GM12892 (cell line): ENCODE data around the gene EVX2.

Source experiments
- DNase-seq: peaks from one replicate; pipeline ENCODE4 v3.0.0; 2011; ENCODE audit not compliant: insufficient read length
- FAIRE-seq: peaks from 2 replicates; lab custom pipeline; 2011; peaks lifted over from hg19 to GRCh38; lab: Jason Lieb, UNC
- POLR2A ChIP-seq: IDR thresholded peaks from 2 replicates; pipeline ENCODE4 v1.6.1; 2011; ENCODE audit warnings: low read depth, low read length, control low read depth
- POLR2AphosphoS5 ChIP-seq: IDR thresholded peaks from 2 replicates; pipeline ENCODE4 v1.6.1; 2011; ENCODE audit warnings: low read depth, low read length, control low read depth
- TAF1 ChIP-seq: IDR thresholded peaks from 2 replicates; pipeline ENCODE4 v1.6.1; 2011; ENCODE audit warnings: low read depth, mild to moderate bottlenecking, control low read depth, low read length, borderline replicate concordance

EVX2 gene

DNA sequence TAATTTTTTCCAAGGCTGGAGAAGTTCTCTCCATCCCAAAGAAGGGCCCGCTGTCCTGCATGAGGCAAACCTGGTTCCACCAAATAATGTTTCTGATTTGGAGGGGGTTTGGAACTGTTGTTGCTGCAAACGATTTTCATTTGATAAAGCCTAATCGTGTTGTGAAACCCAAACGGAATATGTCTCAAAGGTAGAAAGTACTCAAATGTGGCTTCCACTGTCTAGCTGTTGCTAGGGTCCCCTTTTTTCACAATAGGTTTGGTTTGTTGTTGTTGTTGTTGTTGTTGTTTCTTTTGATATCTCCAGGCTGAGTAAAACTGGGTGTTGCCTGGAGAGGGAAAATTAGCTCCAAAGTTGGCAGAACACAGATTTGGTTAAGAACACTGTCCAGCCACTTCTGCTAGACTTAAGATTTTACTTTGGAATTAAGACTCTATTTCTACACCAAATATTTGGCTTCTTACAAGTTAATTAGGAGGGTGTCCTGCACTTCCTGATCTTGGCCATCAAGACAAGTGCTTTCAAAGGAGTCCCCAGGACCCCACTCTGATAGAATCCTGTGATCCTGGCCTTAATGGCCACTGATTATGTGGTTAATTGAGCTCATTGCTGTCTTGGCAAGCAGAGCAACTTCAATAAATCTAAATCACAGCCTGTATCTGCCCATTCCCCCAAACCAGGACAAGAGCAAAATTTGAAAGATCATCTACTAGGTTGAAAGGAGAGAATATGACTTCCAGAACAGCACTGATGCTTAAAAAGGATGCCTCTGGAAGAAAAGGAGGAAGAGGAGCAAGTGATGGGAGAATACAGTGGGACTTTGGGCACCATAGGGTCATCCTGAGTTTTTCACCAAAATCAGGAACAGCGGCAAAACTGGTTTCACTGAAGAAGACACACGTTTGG, 5.4 kb upstream of the EVX2 start:
- no peak for FAIRE-seq
- TF ChIP-seq TAF1: no peak
- TF ChIP-seq POLR2A: no peak
- no peak for TF ChIP-seq POLR2AphosphoS5
- no peak for DNase-seq

DNA sequence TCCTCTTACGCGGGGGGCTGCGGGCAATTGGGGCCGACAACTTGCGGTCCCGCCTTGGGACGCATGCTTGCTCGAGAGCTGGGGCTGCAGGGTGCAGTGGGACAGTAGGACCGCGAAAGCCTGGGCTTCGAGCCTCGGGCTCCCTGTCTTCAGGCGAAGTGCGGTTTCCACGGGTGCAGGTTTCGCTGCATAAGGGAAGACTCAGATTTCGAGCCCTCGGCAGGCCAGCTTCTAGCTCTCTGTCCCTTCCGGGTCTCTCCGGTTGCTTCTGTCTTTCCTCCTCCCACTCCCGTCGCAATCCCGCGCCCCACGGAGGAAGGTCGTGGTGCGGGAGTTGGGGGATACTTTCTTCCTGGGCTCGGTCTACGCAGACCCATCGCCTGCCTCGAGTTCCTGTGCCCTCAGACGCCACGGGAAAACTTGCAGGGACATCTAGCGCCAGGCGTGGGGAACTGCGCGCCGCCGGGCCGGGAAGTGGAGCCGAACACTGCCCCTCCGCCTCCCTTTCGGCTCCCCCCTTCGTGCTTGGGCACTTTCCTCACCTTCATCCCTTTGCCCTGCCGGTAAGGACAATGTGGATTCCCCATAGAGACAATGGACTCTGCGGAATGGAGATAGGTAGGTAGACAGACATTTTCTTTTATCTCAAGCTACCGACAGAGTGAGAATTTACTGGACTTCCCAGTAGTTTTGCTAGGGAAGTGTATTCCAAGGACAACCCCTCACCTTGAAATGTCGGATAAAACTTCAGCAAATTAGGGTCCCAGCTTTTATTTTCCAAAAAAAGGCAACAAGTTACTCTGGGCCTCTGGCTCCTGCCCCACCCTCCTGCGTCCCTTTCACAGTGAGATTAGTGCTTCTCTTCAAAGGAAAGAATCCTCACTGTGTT, 4.5 kb upstream of the EVX2 start:
- DNase-seq: no peak
- TF ChIP-seq POLR2AphosphoS5 (no peak), TAF1 (no peak), POLR2A (no peak)
- peak; percentile 42 for FAIRE-seq

DNA sequence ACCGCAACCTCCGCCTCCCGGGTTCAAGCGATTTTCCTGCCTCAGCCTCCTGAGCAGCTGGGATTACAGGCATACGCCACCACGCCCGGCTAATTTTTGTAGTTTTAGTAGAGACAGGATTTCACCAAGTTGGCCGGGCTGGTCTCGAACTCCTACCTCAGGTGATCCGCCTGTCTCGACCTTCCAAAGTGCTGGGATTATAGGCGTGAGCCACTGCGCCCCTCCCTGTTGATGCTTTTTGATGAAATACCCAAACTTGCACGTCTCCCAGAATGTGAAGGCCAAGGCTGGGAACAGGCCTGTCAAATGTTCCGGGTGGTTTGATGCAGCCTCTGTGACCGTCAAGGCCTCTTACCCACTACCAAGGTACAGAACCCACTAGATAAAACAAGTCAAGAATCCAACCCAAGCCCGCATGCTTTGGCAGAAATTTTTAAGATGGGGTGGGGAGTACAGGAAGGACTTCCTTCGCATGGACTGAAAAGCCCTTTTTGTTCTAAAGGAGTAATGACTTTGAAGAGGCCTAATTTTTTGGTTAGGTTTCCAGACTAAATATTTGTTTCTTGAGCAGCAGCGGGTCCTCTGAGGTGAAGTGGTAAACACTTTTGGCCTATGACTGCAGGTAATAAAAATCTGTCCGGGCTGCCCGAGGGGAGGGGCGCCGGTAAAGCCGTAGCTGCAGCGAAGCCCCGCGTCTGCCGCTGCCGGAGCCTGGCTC, 3.7 kb upstream of the EVX2 start:
- FAIRE-seq: no peak
- no peak for DNase-seq
- TF ChIP-seq TAF1: no peak
- TF ChIP-seq POLR2A: no peak
- no peak for TF ChIP-seq POLR2AphosphoS5

DNA sequence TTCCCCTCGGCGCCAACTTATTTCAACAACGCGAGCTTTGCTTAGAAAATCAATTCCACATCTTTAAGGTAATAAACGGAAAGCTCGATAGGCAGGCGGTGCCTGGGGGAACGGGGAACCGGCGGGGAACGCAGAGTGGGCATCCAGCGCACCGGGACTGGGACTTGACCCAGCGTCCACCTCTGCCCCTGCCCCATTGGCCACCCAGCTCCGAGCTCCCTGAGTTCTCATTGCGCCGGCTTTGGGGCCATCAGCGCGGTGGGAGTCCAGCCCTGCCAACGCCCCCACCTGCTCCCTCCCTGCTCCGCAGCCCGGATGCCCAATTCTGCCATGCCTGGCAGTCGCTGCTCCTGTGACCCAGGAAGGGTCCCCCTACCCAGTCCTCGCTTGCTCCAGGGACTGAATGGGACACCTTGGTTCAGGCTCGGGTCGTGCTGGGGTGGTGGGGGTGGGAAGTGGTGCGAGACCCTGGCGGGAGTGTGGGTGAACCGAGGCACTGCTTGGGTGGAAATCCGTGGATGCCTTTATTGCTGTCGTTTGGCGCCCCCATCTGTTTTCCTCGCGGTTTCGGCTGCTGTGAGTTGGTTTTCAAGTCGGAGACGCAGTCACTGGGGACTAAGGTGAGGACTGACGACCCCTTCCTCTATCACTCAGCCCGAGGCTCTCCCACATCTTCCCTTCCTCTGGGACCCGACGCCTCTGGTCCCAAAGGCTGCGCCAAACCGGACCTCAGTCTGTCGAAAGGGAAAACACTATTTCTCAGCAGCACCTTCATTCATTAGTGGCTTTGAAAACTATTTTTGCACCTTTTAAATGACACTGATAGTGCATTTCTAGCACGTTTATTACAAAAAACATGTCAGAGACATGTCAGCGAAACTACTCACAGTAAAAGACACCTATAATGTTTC, 2.4 kb upstream of the EVX2 start:
- no peak for FAIRE-seq
- TF ChIP-seq POLR2AphosphoS5 (no peak), POLR2A (no peak), TAF1 (no peak)
- no peak for DNase-seq

DNA sequence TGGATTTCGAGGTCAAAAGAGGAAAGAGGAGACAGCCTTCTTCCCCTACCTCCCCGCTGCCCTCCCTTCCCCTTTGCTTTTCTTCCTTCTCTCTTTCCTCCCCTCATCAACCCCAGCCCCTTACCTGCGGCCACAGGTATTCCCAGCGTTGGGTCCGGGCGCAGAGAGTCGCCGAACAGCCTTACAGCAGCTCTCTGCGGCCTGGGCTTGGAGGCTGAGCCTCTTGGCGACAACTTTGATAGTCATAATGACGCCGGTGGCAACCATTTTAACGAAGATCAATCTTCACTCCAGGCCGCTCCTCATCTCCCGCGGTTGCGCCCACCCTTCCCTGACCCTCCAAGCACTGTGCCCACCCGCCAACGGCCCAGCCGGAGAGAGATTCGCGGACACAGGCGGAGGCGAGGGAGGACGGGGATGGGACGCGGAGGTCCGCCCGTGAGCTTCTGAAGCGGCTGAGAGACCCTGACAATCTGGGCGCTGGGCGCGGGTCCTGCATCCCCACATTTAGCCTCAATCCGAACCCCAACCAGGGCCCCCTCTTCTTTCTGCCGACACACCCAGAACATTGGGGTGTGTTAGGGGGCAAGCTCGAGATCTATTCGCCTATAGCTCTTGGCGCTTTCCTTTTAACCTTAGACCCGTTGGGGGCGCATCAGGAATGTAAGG, 1.5 kb upstream of the EVX2 start:
- TF ChIP-seq POLR2AphosphoS5 (no peak), POLR2A (no peak), TAF1 (no peak)
- DNase-seq (no peak), FAIRE-seq (no peak)

DNA sequence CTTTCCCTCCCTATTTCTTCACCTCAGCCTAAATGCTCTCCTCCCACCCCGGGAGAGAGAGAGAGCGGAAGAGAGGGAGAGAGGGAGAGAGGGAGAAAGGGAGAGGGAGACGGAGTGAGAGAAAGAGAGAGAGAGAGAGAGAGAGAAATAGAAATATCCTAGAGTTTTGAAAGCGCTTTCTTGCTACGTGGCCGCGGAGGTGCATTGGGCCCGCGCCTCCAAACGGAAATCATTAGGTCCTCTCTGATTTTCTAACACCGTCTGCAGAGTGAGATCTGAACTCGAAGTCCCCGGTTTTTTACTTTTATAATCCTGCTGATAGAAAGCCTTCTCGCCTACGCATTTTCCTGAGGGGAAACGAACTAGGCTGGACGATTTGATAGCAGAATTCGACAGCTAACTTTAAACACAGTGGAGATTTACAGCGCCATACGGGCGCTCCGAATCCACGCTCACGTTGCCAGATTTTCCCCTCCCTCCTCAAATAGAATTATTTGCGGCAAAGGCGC, 903 bp upstream of the EVX2 start:
- TF ChIP-seq POLR2AphosphoS5 (no peak), TAF1 (no peak), POLR2A (no peak)
- DNase-seq (no peak), FAIRE-seq (no peak)

DNA sequence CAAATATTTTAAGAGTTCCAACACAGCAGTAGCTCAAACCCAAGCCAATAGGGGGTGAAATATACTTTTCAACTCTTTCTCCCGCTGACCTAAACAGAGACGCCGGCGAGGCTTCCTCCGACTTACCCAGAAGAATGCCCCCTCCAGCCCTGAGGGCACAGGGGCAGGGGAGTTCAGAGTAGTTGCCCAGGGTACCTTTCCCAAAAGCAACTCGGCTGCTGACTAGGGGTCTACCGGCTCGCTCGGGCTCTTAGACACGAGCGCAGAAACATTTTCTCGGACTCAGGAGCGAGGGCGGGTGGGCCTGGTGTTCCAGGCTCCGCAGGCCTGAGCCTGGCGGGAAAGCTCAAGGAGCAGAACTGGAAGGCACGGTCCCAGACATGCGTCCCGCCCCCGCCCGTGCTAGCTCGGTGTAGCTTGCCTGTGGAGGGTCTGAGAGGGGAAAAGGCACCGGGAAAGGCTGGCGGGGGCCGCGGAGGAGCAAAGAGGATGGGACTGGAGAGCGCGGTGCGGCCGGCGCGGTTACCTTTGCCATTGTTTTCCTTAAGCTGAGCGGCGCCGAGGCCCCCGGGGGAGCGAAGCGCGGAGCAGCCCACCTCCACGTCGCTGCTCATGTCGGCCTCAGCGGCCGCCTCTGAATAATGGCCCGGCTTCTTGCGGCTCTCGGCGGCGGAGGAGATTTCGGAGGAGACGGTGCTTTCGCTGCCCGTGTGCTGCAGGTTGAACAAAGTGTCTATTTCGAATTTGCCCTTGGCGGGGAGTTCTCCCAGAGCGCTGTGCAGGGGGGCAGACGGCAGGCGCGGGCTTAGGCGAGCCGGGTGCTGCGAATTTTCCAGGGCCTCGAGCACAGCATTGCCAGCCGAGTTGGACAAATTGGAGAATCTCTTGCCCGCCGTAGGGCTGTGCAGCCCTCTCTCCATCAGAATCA, 674 bp downstream of the EVX2 start:
- TF ChIP-seq POLR2A: no peak
- no peak for TF ChIP-seq TAF1
- TF ChIP-seq POLR2AphosphoS5: no peak
- DNase-seq (no peak), FAIRE-seq (no peak)

DNA sequence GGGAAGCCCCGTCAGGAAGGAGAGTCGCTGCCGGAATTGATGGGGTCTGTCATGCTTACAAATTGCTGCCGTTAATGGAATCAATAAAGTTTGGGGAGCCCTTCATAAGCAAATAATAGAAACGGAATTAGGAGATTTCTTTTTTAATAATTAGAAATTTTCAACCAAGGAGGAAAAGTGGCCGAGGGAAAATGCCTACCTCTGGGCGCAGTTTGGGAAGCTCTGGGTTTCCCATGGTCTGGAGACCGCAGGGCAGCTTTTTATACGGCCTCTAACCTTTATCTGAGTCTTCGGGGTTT, 1.3 kb downstream of the EVX2 start:
- TF ChIP-seq POLR2AphosphoS5: no peak
- TF ChIP-seq POLR2A: no peak
- no peak for TF ChIP-seq TAF1
- DNase-seq (no peak), FAIRE-seq (no peak)

DNA sequence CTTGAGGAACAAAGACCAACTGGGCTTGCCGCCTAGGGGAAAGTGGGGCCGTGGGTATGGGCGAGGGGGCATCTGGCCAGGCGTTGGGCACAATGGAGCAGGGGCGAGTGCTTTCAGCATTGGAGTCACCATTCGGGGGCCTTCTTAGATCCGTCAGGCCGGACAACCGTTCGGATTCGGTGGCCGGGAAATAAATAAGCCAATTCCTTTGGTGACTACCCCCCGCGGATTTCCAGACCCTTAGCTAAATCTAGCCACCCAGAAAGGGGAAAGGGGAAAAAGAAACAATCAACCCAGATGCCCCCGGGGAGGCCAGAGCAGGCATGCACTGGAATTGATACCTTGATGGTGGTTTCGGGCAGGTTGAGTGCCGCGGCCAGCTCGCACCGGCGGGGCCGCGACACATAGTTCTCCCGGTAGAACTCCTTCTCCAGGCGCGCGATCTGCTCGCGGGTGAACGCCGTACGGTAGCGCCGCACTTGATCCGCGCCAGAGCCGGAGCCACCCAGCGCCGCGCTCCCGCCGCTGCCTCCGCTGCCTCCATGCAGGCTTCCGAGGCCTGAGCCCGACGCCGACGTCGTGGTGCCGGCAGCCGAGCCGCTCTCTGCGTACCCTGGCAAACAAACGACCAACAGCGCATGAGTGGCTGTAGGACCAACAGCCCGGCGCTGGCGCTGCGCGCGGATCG, 1.8 kb downstream of the EVX2 start:
- TF ChIP-seq POLR2AphosphoS5 (no peak), POLR2A (no peak), TAF1 (no peak)
- DNase-seq (no peak), FAIRE-seq (no peak)
